ENCODE results near the gene GALNT16.
"Not testable (repeated sequence)": the region's sequence is repeated elsewhere in the genome, so short reads cannot be mapped to it uniquely, and the experiment has no call there.

Gene GALNT16

GRCh38 chr14:69260190-69260860 is 367 bp downstream of the GALNT16 start:
- DNase-seq: no peak

GRCh38 chr14:69260861-69261564 is 1.1 kb downstream of the GALNT16 start:
- DNase-seq: no peak

GRCh38 chr14:69261761-69262331 is 1.9 kb downstream of the GALNT16 start:
- DNase-seq: no peak

- no peak for DNase-seq
Measured at GRCh38 chr14:69262516-69262915, 2.6 kb downstream of the GALNT16 start.

GRCh38 chr14:69263364-69263763 is 3.4 kb downstream of the GALNT16 start:
- peak; percentile 86 for DNase-seq

GRCh38 chr14:69263771-69264170 is 3.8 kb downstream of the GALNT16 start:
- DNase-seq: no peak

GRCh38 chr14:69266572-69267345 is 6.8 kb downstream of the GALNT16 start:
- DNase-seq: no peak

- DNase-seq: no peak
Measured at GRCh38 chr14:69267492-69267891, 7.5 kb downstream of the GALNT16 start.

- no peak for DNase-seq
Measured at GRCh38 chr14:69268223-69268622, 8.3 kb downstream of the GALNT16 start.

- no peak for DNase-seq
Measured at GRCh38 chr14:69268763-69269162, 8.8 kb downstream of the GALNT16 start.

GRCh38 chr14:69269381-69269780 is 9.4 kb downstream of the GALNT16 start:
- no peak for DNase-seq

- no peak for DNase-seq
Measured at GRCh38 chr14:69270097-69270496, 10.1 kb downstream of the GALNT16 start.

- no peak for DNase-seq
Measured at GRCh38 chr14:69270795-69271708, 11.1 kb downstream of the GALNT16 start.

- no peak for DNase-seq
Measured at GRCh38 chr14:69274321-69274720, 14.4 kb downstream of the GALNT16 start.

- no peak for DNase-seq
Measured at GRCh38 chr14:69275331-69275730, 15.4 kb downstream of the GALNT16 start.

GRCh38 chr14:69277356-69277755 is 17.4 kb downstream of the GALNT16 start:
- not testable (repeated sequence) for DNase-seq

- DNase-seq: no peak
Measured at GRCh38 chr14:69280746-69281291, 20.9 kb downstream of the GALNT16 start.

GRCh38 chr14:69281450-69282169 is 21.7 kb downstream of the GALNT16 start:
- DNase-seq: no peak

- DNase-seq: no peak
Measured at GRCh38 chr14:69282448-69282847, 22.5 kb downstream of the GALNT16 start.

GRCh38 chr14:69284170-69284569 is 24.2 kb downstream of the GALNT16 start:
- DNase-seq: no peak

GRCh38 chr14:69285661-69286255 is 25.8 kb downstream of the GALNT16 start:
- DNase-seq: no peak

Measured in amniotic stem cell (primary cell).